Calu3 (cell line): Measurements from ENCODE around the gene SLC46A1. TPM values are rescaled to one million over a fixed set of nuclear protein-coding genes. Genes with fewer than 3 reads are reported as not detected.

Experiments
- BruUV-seq: library from RNA; stranded (reverse); fragments of 400-500 nt; replicated peaks from 2 replicates; lab custom pipeline; 2021; lab: Mats Ljungman, UMichigan
- CTCF ChIA-PET: fragments of 300-600 bp; sonication (Branson Sonifier 250); formaldehyde crosslinking; loops from one replicate; lab custom pipeline; 2022; ENCODE audit warnings: antibody characterized with exemption; lab: Charles Lee
- DNase-seq: peaks from one replicate; pipeline ENCODE4 v3.0.0; 2022
- H3K27ac Mint-ChIP-seq: one replicate; pipeline ENCODE4 v1.8.0; 2022; ENCODE audit warnings: mixed read lengths; ENCODE audit not compliant: unreplicated experiment
- H3K27me3 Mint-ChIP-seq: one replicate; pipeline ENCODE4 v1.8.0; 2022; ENCODE audit warnings: mixed read lengths; ENCODE audit not compliant: unreplicated experiment
- H3K36me3 Mint-ChIP-seq: one replicate; pipeline ENCODE4 v1.8.0; 2022; ENCODE audit warnings: mild to moderate bottlenecking, moderate library complexity, mixed read lengths; ENCODE audit not compliant: insufficient read depth, unreplicated experiment
- H3K4me1 Mint-ChIP-seq: one replicate; pipeline ENCODE4 v1.8.0; 2022; ENCODE audit warnings: mild to moderate bottlenecking, low read depth, mixed read lengths; ENCODE audit not compliant: unreplicated experiment
- H3K4me3 Mint-ChIP-seq: one replicate; pipeline ENCODE4 v1.8.0; 2022; ENCODE audit warnings: mild to moderate bottlenecking, low read depth, moderate library complexity, mixed read lengths; ENCODE audit not compliant: unreplicated experiment
- H3K9me3 Mint-ChIP-seq: one replicate; pipeline ENCODE4 v1.8.0; 2022; ENCODE audit warnings: low read depth, mixed read lengths; ENCODE audit not compliant: unreplicated experiment
- CTCF ChIP-seq: fragments of 200-600 bp; IDR thresholded peaks from one replicate; pipeline ENCODE4 v1.8.0; 2022; ENCODE audit warnings: antibody characterized with exemption; ENCODE audit not compliant: unreplicated experiment
- intact Hi-C: fragments of 100-400 bp; cut with micrococcal nuclease; formaldehyde crosslinking; loops from one replicate; pipeline ENCODE4 v1.10.0; 2022; ENCODE audit not compliant: unreplicated experiment
- total RNA-seq: library from RNA; stranded (reverse); gene quantifications from 2 replicates; pipeline ENCODE4 v1.2.3, GENCODE V29; 2022

SLC46A1 gene
- total RNA-seq, 1 experiment from 2014 or later, result 17.0 TPM

GRCh38 chr17:28395968-28396367 is 10.0 kb downstream of the SLC46A1 start:
- H3K4me3 Mint-ChIP-seq, result no peak overlapping the region
- BruUV-seq, result no TSS peak
- peaks cover 8% of the 10 kb centered on the region for H3K36me3 Mint-ChIP-seq
- H3K4me1 Mint-ChIP-seq, result no peaks in the 10 kb centered on the region
- H3K9me3 Mint-ChIP-seq, result no peaks in the 10 kb centered on the region
- CTCF ChIA-PET, result no interaction called here
- H3K27me3 Mint-ChIP-seq, result no peaks in the 10 kb centered on the region
- no peak for TF ChIP-seq CTCF
- intact Hi-C loops, result no loop called here
- H3K27ac Mint-ChIP-seq, result no peak overlapping the region
- no peak for DNase-seq

GRCh38 chr17:28395426-28395825 is 10.6 kb downstream of the SLC46A1 start:
- no peak overlapping the region for H3K4me3 Mint-ChIP-seq
- no peaks in the 10 kb centered on the region for H3K27me3 Mint-ChIP-seq
- no peaks in the 10 kb centered on the region for H3K9me3 Mint-ChIP-seq
- no peak for DNase-seq
- H3K27ac Mint-ChIP-seq, result no peak overlapping the region
- TF ChIP-seq CTCF, result no peak
- H3K36me3 Mint-ChIP-seq, result peaks cover 8% of the 10 kb centered on the region
- intact Hi-C loops, result no loop called here
- BruUV-seq, result no TSS peak
- CTCF ChIA-PET, result no interaction called here
- no peaks in the 10 kb centered on the region for H3K4me1 Mint-ChIP-seq

- CTCF ChIA-PET, result interaction anchor here (1.0 kb wide), 1 partner anchor 22 kb away, joined by 3 read pairs; no protein-coding TSS in a partner anchor
- DNase-seq, result no peak
- H3K27ac Mint-ChIP-seq, result no peak overlapping the region
- intact Hi-C loops, result no loop called here
- H3K36me3 Mint-ChIP-seq, result peaks cover 8% of the 10 kb centered on the region
- TF ChIP-seq CTCF, result no peak
- H3K27me3 Mint-ChIP-seq, result no peaks in the 10 kb centered on the region
- BruUV-seq, result no TSS peak
- H3K9me3 Mint-ChIP-seq, result no peaks in the 10 kb centered on the region
- no peak overlapping the region for H3K4me3 Mint-ChIP-seq
- H3K4me1 Mint-ChIP-seq, result no peaks in the 10 kb centered on the region
These were observed 11.5 kb downstream of the SLC46A1 start for GRCh38 chr17:28394337-28395116.

GRCh38 chr17:28392491-28392890 is 13.5 kb downstream of the SLC46A1 start:
- DNase-seq, result no peak
- Mint-ChIP-seq H3K27ac (no peak overlapping the region), H3K36me3 (peaks cover 3% of the 10 kb centered on the region), H3K27me3 (no peaks in the 10 kb centered on the region), H3K4me3 (no peak overlapping the region), H3K4me1 (no peaks in the 10 kb centered on the region), H3K9me3 (no peaks in the 10 kb centered on the region)
- CTCF ChIA-PET, result no interaction called here
- intact Hi-C loops, result no loop called here
- BruUV-seq, result no TSS peak
- TF ChIP-seq CTCF, result no peak
